Body of pancreas (tissue), 4 donors: Measurements from ENCODE around the gene MAPKAPK2.

Experiments used
- POLR2A ChIP-seq, 3 donors: fragments of 450-650 bp; IDR thresholded peaks; one replicate each; pipeline ENCODE4 v1.6.1; 2016; ENCODE audit warnings: antibody characterized with exemption in 3 of 3, mild to moderate bottlenecking in 2 of 3
- TF ChIP-seq, protein P1 (sequence below), 7 experiments: fragments of 450-650 bp in 4 of 7; fragments of 200-600 bp in 3 of 7; sonication (generic) in 3 of 7; IDR thresholded peaks; one replicate each; pipeline ENCODE4 v1.5.1; 2016 to 2019; ENCODE audit warnings: antibody characterized with exemption in 7 of 7

DNA sequence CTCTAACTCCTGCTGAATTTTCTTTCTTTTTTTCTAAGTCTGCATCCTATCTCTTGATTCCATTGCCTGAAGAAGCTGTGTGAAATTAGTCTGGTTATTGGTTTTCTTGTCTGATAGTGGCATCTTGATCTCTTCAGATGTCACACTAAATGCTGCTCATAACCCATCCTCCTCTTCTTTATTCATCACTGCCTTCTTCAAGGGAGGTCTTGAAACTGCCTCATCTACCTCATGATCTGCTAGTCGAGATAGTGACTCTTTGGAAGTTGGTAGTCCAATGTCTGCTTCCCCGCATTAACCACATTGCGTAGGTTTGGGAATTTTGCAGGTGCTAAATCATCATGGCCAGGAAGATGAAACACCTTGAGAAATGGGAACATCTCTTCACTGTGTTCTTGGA, 33.7 kb upstream of the MAPKAPK2 start:
- TF ChIP-seq, protein P1, sequence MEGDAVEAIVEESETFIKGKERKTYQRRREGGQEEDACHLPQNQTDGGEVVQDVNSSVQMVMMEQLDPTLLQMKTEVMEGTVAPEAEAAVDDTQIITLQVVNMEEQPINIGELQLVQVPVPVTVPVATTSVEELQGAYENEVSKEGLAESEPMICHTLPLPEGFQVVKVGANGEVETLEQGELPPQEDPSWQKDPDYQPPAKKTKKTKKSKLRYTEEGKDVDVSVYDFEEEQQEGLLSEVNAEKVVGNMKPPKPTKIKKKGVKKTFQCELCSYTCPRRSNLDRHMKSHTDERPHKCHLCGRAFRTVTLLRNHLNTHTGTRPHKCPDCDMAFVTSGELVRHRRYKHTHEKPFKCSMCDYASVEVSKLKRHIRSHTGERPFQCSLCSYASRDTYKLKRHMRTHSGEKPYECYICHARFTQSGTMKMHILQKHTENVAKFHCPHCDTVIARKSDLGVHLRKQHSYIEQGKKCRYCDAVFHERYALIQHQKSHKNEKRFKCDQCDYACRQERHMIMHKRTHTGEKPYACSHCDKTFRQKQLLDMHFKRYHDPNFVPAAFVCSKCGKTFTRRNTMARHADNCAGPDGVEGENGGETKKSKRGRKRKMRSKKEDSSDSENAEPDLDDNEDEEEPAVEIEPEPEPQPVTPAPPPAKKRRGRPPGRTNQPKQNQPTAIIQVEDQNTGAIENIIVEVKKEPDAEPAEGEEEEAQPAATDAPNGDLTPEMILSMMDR (IDR thresholded peaks at IDR 0.05): no peak
- TF ChIP-seq POLR2A (IDR thresholded peaks at IDR 0.05): no peak
